Measurements from ENCODE around the gene OR3A3. TPM values are rescaled to one million over a fixed set of nuclear protein-coding genes. Genes with fewer than 3 reads are reported as not detected.
"Not testable (repeated sequence)": the region's sequence is repeated elsewhere in the genome, so short reads cannot be mapped to it uniquely, and the experiment has no call there.

The OR3A3 gene
- total RNA-seq, 1 donor from 2014 or later: not detected

- intact Hi-C loops (cut with DNase I): no loop called here
- no peaks in the 10 kb centered on the region for H3K9me3 ChIP-seq
- DNase-seq (no peak), ATAC-seq (no peak)
- H3K36me3 ChIP-seq: no peaks in the 10 kb centered on the region
- H3K4me3 ChIP-seq: no peak within 1 kb of the TSS
- H3K27me3 ChIP-seq: peaks cover 6% of the 10 kb centered on the region
- H3K27ac ChIP-seq: no peak within 1 kb of the TSS
- no peaks in the 10 kb centered on the region for H3K4me1 ChIP-seq
- TF ChIP-seq CTCF (IDR thresholded peaks at IDR 0.05): no peak
These were observed 12.9 kb upstream of the OR3A3 start, which contains the start of gene OR1E1 for GRCh38 chr17:3398310-3398709. TSS of gene OR1E1 (minus strand) at chr17:3398410. CDS start at chr17:3398410, 0 bp downstream.

- Histone ChIP-seq H3K4me3 (no peak overlapping the region), H3K4me1 (no peaks in the 10 kb centered on the region), H3K36me3 (no peaks in the 10 kb centered on the region), H3K9me3 (no peaks in the 10 kb centered on the region), H3K27me3 (peaks cover 3% of the 10 kb centered on the region), H3K27ac (no peak overlapping the region)
- intact Hi-C loops (cut with DNase I): no loop called here
- ATAC-seq (no peak), DNase-seq (no peak)
- no peak for TF ChIP-seq CTCF (IDR thresholded peaks at IDR 0.05)
These were observed 11.1 kb upstream of the OR3A3 start for GRCh38 chr17:3400055-3400454.

GRCh38 chr17:3401786-3402185 is 9.4 kb upstream of the OR3A3 start:
- Histone ChIP-seq H3K4me3 (no peak overlapping the region), H3K4me1 (no peaks in the 10 kb centered on the region), H3K36me3 (no peaks in the 10 kb centered on the region), H3K27ac (no peak overlapping the region), H3K27me3 (no peaks in the 10 kb centered on the region), H3K9me3 (no peaks in the 10 kb centered on the region)
- DNase-seq (no peak), ATAC-seq (no peak)
- no peak for TF ChIP-seq CTCF (IDR thresholded peaks at IDR 0.05)
- intact Hi-C loops (cut with DNase I): no loop called here

GRCh38 chr17:3403856-3404255 is 7.3 kb upstream of the OR3A3 start:
- H3K4me3 ChIP-seq; H3K36me3 ChIP-seq; H3K4me1 ChIP-seq; ATAC-seq; DNase-seq; H3K27me3 ChIP-seq; H3K9me3 ChIP-seq; H3K27ac ChIP-seq; intact Hi-C loops (cut with DNase I): not testable (repeated sequence)

GRCh38 chr17:3412216-3412615 is 1.0 kb downstream of the OR3A3 start:
- not testable (repeated sequence) for DNase-seq, ATAC-seq

GRCh38 chr17:3415610-3416009 is 4.4 kb downstream of the OR3A3 start:
- Histone ChIP-seq H3K9me3 (no peaks in the 10 kb centered on the region), H3K36me3 (no peaks in the 10 kb centered on the region), H3K4me3 (no peak overlapping the region), H3K27me3 (no peaks in the 10 kb centered on the region), H3K27ac (no peak overlapping the region), H3K4me1 (no peaks in the 10 kb centered on the region)
- no peak for ATAC-seq
- no peak for TF ChIP-seq CTCF (IDR thresholded peaks at IDR 0.05)
- intact Hi-C loops (cut with DNase I): no loop called here
- no peak for DNase-seq

More at GRCh38 chr17:3412216-3412615, 1.0 kb downstream of the OR3A3 start:
- H3K27ac ChIP-seq; H3K4me1 ChIP-seq; intact Hi-C loops (cut with DNase I); H3K27me3 ChIP-seq; H3K4me3 ChIP-seq; H3K36me3 ChIP-seq; H3K9me3 ChIP-seq: not testable (repeated sequence)

GRCh38 chr17:3418222-3418621 is 7.1 kb downstream of the OR3A3 start:
- no peak for TF ChIP-seq CTCF (IDR thresholded peaks at IDR 0.05)
- ATAC-seq (no peak), DNase-seq (no peak)
- Histone ChIP-seq H3K4me1 (no peaks in the 10 kb centered on the region), H3K4me3 (no peak overlapping the region), H3K36me3 (no peaks in the 10 kb centered on the region), H3K27ac (no peak overlapping the region), H3K9me3 (no peaks in the 10 kb centered on the region), H3K27me3 (no peaks in the 10 kb centered on the region)
- intact Hi-C loops (cut with DNase I): no loop called here

GRCh38 chr17:3433215-3433614 is 22.0 kb downstream of the OR3A3 start:
- peak; percentile 67 for DNase-seq

More at GRCh38 chr17:3433215-3433614, 22.0 kb downstream of the OR3A3 start:
- H3K4me1 ChIP-seq; intact Hi-C loops (cut with DNase I); H3K27ac ChIP-seq; H3K4me3 ChIP-seq; H3K27me3 ChIP-seq; H3K9me3 ChIP-seq; H3K36me3 ChIP-seq: not testable (repeated sequence)
- peak; percentile 91 for ATAC-seq

Data from upper lobe of right lung (tissue), 1 donor.